Measurements from ENCODE around the gene MCTP2. TPM values are rescaled to one million over a fixed set of nuclear protein-coding genes. Genes with fewer than 3 reads are reported as not detected.

MCTP2 gene
- total RNA-seq, 1 experiment from 2014 or later, result 1.3 TPM

DNA sequence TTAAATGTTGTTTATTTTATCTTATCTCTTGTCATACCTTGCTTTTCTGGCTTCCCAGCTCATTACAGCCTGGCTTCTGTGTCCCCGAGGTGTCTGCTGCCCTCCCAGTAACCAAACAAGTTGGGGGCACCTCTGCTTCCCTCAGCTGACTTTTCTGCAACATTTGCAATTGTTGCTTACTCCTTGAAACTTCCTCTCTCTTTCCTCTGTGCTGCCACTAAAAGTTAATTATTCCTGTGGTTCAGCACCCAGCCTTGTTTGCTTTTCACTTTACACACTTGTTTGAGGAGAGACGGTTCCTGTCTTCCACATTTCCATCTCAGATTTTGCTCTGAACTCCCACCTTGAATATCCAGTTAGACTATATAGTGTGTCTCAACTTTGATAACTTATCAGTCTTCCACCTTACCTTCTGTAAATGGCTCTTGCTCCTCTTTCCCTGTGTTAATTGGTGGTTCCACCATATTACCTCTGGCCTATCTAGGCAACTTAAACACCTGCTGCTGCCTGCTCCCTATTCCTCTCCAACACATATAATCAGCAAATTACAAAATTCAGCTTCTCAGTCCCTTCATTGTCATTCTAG lies 21.6 kb downstream of the MCTP2 start:
- no peak for DNase-seq
- H3K79me1 ChIP-seq (ENCODE audit: insufficient read depth, low read depth, low read length, poor library complexity, severe bottlenecking), result no peaks in the 10 kb centered on the region
- no peak overlapping the region for H3K27ac ChIP-seq (ENCODE audit: insufficient read length, low read depth, low read length)
- no peaks in the 10 kb centered on the region; a peak in 1 of 7 replicates for H3K36me3 Mint-ChIP-seq (ENCODE audit: insufficient read depth in 1 of 3, low read depth in 3 of 3)
- no peak for TF ChIP-seq CTCF (conservative IDR thresholded peaks at IDR 0.05)
- WGBS (ENCODE audit: extremely low coverage, insufficient read length, low lambda C conversion rate), result no CpG with 5 or more reads among the region's 2 CpGs
- H4K8ac ChIP-seq (replicated peaks; ENCODE audit: insufficient read length, low read depth, low read length), result no peak overlapping the region
- H3K14ac ChIP-seq (ENCODE audit: insufficient read depth, low read length), result no peak overlapping the region
- no peak overlapping the region for H4K5ac ChIP-seq (ENCODE audit: insufficient read length, low read depth, low read length)
- H3K9me3 ChIP-seq (ENCODE audit: control insufficient read depth, low read depth, low read length), result no peaks in the 10 kb centered on the region
- no peaks in the 10 kb centered on the region for H3K23me2 ChIP-seq (ENCODE audit: insufficient read length, low read depth, low read length, poor library complexity, severe bottlenecking)
- no peaks in the 10 kb centered on the region for H3K4me1 ChIP-seq (ENCODE audit: insufficient read depth, low read length)
- H3T11ph ChIP-seq (ENCODE audit: low read length), result no peak overlapping the region
- H3K18ac ChIP-seq (ENCODE audit: insufficient read length, low read depth, low read length), result no peak overlapping the region
- no peaks in the 10 kb centered on the region for H4K20me1 ChIP-seq (ENCODE audit: control insufficient read depth, insufficient read depth, insufficient read length)
- no peak overlapping the region for H2AFZ ChIP-seq (ENCODE audit: low read length)
- no peak overlapping the region for H4K91ac ChIP-seq (ENCODE audit: insufficient read length, low read depth, low read length)
- no peak overlapping the region for H3K9ac ChIP-seq (ENCODE audit: extremely low read depth, insufficient read length, low read length)
- H2BK120ac ChIP-seq (ENCODE audit: low read depth, low read length, poor library complexity, severe bottlenecking), result no peak overlapping the region
- H3K23ac ChIP-seq (ENCODE audit: insufficient read length, low read depth, low read length), result no peak overlapping the region
- no peaks in the 10 kb centered on the region for H3K79me2 ChIP-seq (ENCODE audit: insufficient read depth, low read length)
- H2BK20ac ChIP-seq (ENCODE audit: low read depth, low read length, poor library complexity, severe bottlenecking), result no peak overlapping the region
- no peak overlapping the region for H2BK12ac ChIP-seq (ENCODE audit: insufficient read length, low read depth, low read length)
- no peak overlapping the region for H3K4me3 Mint-ChIP-seq
- H3K27me3 Mint-ChIP-seq (ENCODE audit: low read depth), result no peaks in the 10 kb centered on the region
- H2AK5ac ChIP-seq (ENCODE audit: insufficient read length, low read length), result no peak overlapping the region
- no peak overlapping the region for H3K27ac Mint-ChIP-seq
- H2BK5ac ChIP-seq (ENCODE audit: insufficient read length, low read length), result no peak overlapping the region
- H3K4ac ChIP-seq (ENCODE audit: low read depth, low read length), result no peak overlapping the region
- H2BK15ac ChIP-seq (ENCODE audit: low read depth, low read length), result no peak overlapping the region
- no peaks in the 10 kb centered on the region for H3K9me3 Mint-ChIP-seq
- no peak overlapping the region for H3K56ac ChIP-seq (ENCODE audit: insufficient read length, low read depth, low read length)
- H3K4me2 ChIP-seq (ENCODE audit: insufficient read depth, insufficient read length, low read length), result no peak overlapping the region
- H3K4me1 Mint-ChIP-seq, result no peaks in the 10 kb centered on the region
- no peaks in the 10 kb centered on the region for H3K27me3 ChIP-seq (ENCODE audit: insufficient read depth, low read length)

Data from H9 (cell line).